ENCODE data around the gene ESR2.

Gene ESR2

GRCh38 chr14:64196056-64196455, 98.1 kb downstream of the ESR2 start:
- Histone ChIP-seq H2BK5ac (ENCODE audit: low read length) (no peak overlapping the region), H3K79me1 (ENCODE audit: low read length) (no peaks in the 10 kb centered on the region), H3K36me3 (ENCODE audit: control insufficient read depth, insufficient read depth, low read length) (no peaks in the 10 kb centered on the region), H3K27ac (ENCODE audit: low read depth, low read length) (no peak overlapping the region), H2BK120ac (ENCODE audit: low read depth, low read length) (no peak overlapping the region), H3K4me2 (ENCODE audit: low read length) (no peak overlapping the region), H4K8ac (ENCODE audit: low read depth, low read length) (no peak overlapping the region), H2AK5ac (ENCODE audit: low read length) (no peak overlapping the region), H3K56ac (ENCODE audit: low read length) (no peak overlapping the region), H3K27me3 (ENCODE audit: insufficient read depth, low read length, poor library complexity) (no peaks in the 10 kb centered on the region), H3K4ac (ENCODE audit: low read depth, low read length) (no peak overlapping the region), H3K4me3 (ENCODE audit: low read length) (no peak overlapping the region), H3K23ac (ENCODE audit: low read length) (no peak overlapping the region), H2BK15ac (replicated peaks; ENCODE audit: low read depth) (no peak overlapping the region), H3K9ac (ENCODE audit: low read length) (no peak overlapping the region), H4K5ac (ENCODE audit: low read length) (no peak overlapping the region), H3K4me1 (ENCODE audit: control insufficient read depth, low read depth, low read length) (no peaks in the 10 kb centered on the region), H3K18ac (ENCODE audit: low read length) (no peak overlapping the region), H3K79me2 (ENCODE audit: control insufficient read depth, insufficient read depth, low read length) (no peaks in the 10 kb centered on the region)
- no peak for DNase-seq
- WGBS (ENCODE audit: extremely low coverage, insufficient coverage, low lambda C conversion rate): no CpG with 5 or more reads among the region's 5 CpGs

- no peak overlapping the region for H3K27ac ChIP-seq (ENCODE audit: low read depth, low read length)
- no peak overlapping the region for H3K4me3 ChIP-seq (ENCODE audit: low read length)
- no CpG with 5 or more reads among the region's 2 CpGs for WGBS (ENCODE audit: extremely low coverage, insufficient coverage, low lambda C conversion rate)
- no peaks in the 10 kb centered on the region for H3K27me3 ChIP-seq (ENCODE audit: insufficient read depth, low read length, poor library complexity)
- H4K5ac ChIP-seq (ENCODE audit: low read length): no peak overlapping the region
- H3K18ac ChIP-seq (ENCODE audit: low read length): no peak overlapping the region
- no peak overlapping the region for H3K9ac ChIP-seq (ENCODE audit: low read length)
- H3K79me2 ChIP-seq (ENCODE audit: control insufficient read depth, insufficient read depth, low read length): no peaks in the 10 kb centered on the region
- no peak overlapping the region for H2BK5ac ChIP-seq (ENCODE audit: low read length)
- H3K4ac ChIP-seq (ENCODE audit: low read depth, low read length): no peak overlapping the region
- H3K36me3 ChIP-seq (ENCODE audit: control insufficient read depth, insufficient read depth, low read length): no peaks in the 10 kb centered on the region
- H4K8ac ChIP-seq (ENCODE audit: low read depth, low read length): no peak overlapping the region
- no peak overlapping the region for H2BK15ac ChIP-seq (replicated peaks; ENCODE audit: low read depth)
- no peaks in the 10 kb centered on the region for H3K4me1 ChIP-seq (ENCODE audit: control insufficient read depth, low read depth, low read length)
- no peak overlapping the region for H2BK120ac ChIP-seq (ENCODE audit: low read depth, low read length)
- no peak overlapping the region for H2AK5ac ChIP-seq (ENCODE audit: low read length)
- no peak overlapping the region for H3K56ac ChIP-seq (ENCODE audit: low read length)
- H3K23ac ChIP-seq (ENCODE audit: low read length): no peak overlapping the region
- no peak overlapping the region for H3K4me2 ChIP-seq (ENCODE audit: low read length)
- no peak for DNase-seq
- H3K79me1 ChIP-seq (ENCODE audit: low read length): no peaks in the 10 kb centered on the region
Measured at GRCh38 chr14:64195199-64195598, 99.0 kb downstream of the ESR2 start.

- H3K79me2 ChIP-seq (ENCODE audit: control insufficient read depth, insufficient read depth, low read length): no peaks in the 10 kb centered on the region
- no peak overlapping the region for H3K9ac ChIP-seq (ENCODE audit: low read length)
- no peaks in the 10 kb centered on the region for H3K27me3 ChIP-seq (ENCODE audit: insufficient read depth, low read length, poor library complexity)
- H4K5ac ChIP-seq (ENCODE audit: low read length): no peak overlapping the region
- no peak overlapping the region for H3K27ac ChIP-seq (ENCODE audit: low read depth, low read length)
- H2BK120ac ChIP-seq (ENCODE audit: low read depth, low read length): no peak overlapping the region
- H3K4ac ChIP-seq (ENCODE audit: low read depth, low read length): no peak overlapping the region
- no peaks in the 10 kb centered on the region for H3K79me1 ChIP-seq (ENCODE audit: low read length)
- H4K8ac ChIP-seq (ENCODE audit: low read depth, low read length): no peak overlapping the region
- H3K36me3 ChIP-seq (ENCODE audit: control insufficient read depth, insufficient read depth, low read length): no peaks in the 10 kb centered on the region
- H3K4me2 ChIP-seq (ENCODE audit: low read length): no peak overlapping the region
- no peak overlapping the region for H2BK5ac ChIP-seq (ENCODE audit: low read length)
- no peak overlapping the region for H2BK15ac ChIP-seq (replicated peaks; ENCODE audit: low read depth)
- no peak overlapping the region for H3K18ac ChIP-seq (ENCODE audit: low read length)
- H3K4me1 ChIP-seq (ENCODE audit: control insufficient read depth, low read depth, low read length): no peaks in the 10 kb centered on the region
- WGBS (ENCODE audit: extremely low coverage, insufficient coverage, low lambda C conversion rate): no CpG with 5 or more reads among the region's 3 CpGs
- H3K4me3 ChIP-seq (ENCODE audit: low read length): no peak overlapping the region
- H3K23ac ChIP-seq (ENCODE audit: low read length): no peak overlapping the region
- no peak overlapping the region for H3K56ac ChIP-seq (ENCODE audit: low read length)
- DNase-seq: peak; percentile 22
- no peak overlapping the region for H2AK5ac ChIP-seq (ENCODE audit: low read length)
Measured at GRCh38 chr14:64194404-64194803, 99.8 kb downstream of the ESR2 start.

DNA sequence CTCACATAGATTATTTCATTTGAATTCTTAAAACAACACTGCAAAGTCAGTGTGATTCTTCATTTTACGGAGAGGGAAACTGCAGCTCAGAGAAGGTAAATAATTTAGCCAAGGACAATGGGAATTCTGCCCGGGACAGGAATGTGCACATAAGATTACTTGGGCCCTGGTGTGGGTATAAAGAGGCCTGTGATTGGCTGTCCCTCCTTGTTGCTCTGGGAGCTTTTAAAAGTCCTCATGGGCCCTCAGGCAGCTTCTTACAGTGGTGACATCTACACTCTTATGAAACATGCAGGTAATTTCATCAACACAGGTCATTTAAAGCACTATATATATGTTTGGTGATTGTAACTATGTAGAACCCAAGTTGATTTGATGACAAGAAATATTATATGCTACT, 100.3 kb downstream of the ESR2 start:
- Histone ChIP-seq H2AK5ac (ENCODE audit: low read length) (no peak overlapping the region), H3K4ac (ENCODE audit: low read depth, low read length) (no peak overlapping the region), H3K79me2 (ENCODE audit: control insufficient read depth, insufficient read depth, low read length) (no peaks in the 10 kb centered on the region), H2BK5ac (ENCODE audit: low read length) (no peak overlapping the region), H3K9ac (ENCODE audit: low read length) (no peak overlapping the region), H3K4me2 (ENCODE audit: low read length) (no peak overlapping the region), H4K8ac (ENCODE audit: low read depth, low read length) (no peak overlapping the region), H4K5ac (ENCODE audit: low read length) (no peak overlapping the region), H2BK15ac (replicated peaks; ENCODE audit: low read depth) (no peak overlapping the region), H2BK120ac (ENCODE audit: low read depth, low read length) (no peak overlapping the region), H3K18ac (ENCODE audit: low read length) (no peak overlapping the region), H3K27ac (ENCODE audit: low read depth, low read length) (no peak overlapping the region), H3K23ac (ENCODE audit: low read length) (no peak overlapping the region), H3K27me3 (ENCODE audit: insufficient read depth, low read length, poor library complexity) (no peaks in the 10 kb centered on the region), H3K36me3 (ENCODE audit: control insufficient read depth, insufficient read depth, low read length) (no peaks in the 10 kb centered on the region), H3K79me1 (ENCODE audit: low read length) (no peaks in the 10 kb centered on the region), H3K4me1 (ENCODE audit: control insufficient read depth, low read depth, low read length) (no peaks in the 10 kb centered on the region), H3K56ac (ENCODE audit: low read length) (no peak overlapping the region), H3K4me3 (ENCODE audit: low read length) (no peak overlapping the region)
- WGBS (ENCODE audit: extremely low coverage, insufficient coverage, low lambda C conversion rate): no CpG with 5 or more reads among the region's 2 CpGs
- peak; percentile 75 for DNase-seq

- WGBS (ENCODE audit: extremely low coverage, insufficient coverage, low lambda C conversion rate): no CpG with 5 or more reads among the region's 2 CpGs
- no peaks in the 10 kb centered on the region for H3K79me2 ChIP-seq (ENCODE audit: control insufficient read depth, insufficient read depth, low read length)
Measured at GRCh38 chr14:64191756-64192155, 102.4 kb downstream of the ESR2 start.

DNA sequence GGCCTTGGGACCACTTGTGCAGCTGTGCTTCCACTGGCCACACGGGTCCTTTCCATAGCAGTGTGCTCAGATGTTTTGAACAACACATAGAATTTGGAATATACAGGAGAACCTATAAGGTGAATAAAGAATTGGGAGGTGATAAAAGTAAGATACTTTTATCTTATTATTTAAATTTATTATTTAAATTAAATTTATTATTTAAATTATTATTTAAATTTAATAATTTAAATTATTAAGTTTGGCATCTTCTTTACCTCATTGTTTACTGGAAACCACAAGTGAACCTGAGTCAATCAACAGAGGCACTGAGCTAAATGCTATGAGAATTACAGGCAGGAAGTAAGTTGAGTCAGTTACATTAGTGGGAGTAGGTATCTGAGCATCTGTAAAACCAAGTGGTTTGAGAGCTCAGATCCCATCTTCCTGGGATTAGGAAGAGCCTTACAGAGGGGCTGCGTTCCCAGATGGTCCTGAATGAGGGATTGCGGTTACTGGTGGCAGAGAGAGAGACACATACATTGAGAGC, 103.1 kb downstream of the ESR2 start:
- Histone ChIP-seq H2BK15ac (replicated peaks; ENCODE audit: low read depth) (no peak overlapping the region), H4K8ac (ENCODE audit: low read depth, low read length) (no peak overlapping the region), H3K79me2 (ENCODE audit: control insufficient read depth, insufficient read depth, low read length) (no peaks in the 10 kb centered on the region), H3K27ac (ENCODE audit: low read depth, low read length) (no peak overlapping the region), H3K4me2 (ENCODE audit: low read length) (no peak overlapping the region), H3K18ac (ENCODE audit: low read length) (no peak overlapping the region), H3K36me3 (ENCODE audit: control insufficient read depth, insufficient read depth, low read length) (no peaks in the 10 kb centered on the region), H3K27me3 (ENCODE audit: insufficient read depth, low read length, poor library complexity) (no peaks in the 10 kb centered on the region), H3K4me1 (ENCODE audit: control insufficient read depth, low read depth, low read length) (peaks cover 1% of the 10 kb centered on the region), H3K9ac (ENCODE audit: low read length) (no peak overlapping the region), H2BK120ac (ENCODE audit: low read depth, low read length) (no peak overlapping the region), H3K79me1 (ENCODE audit: low read length) (no peaks in the 10 kb centered on the region), H3K4ac (ENCODE audit: low read depth, low read length) (no peak overlapping the region), H2AK5ac (ENCODE audit: low read length) (no peak overlapping the region), H3K23ac (ENCODE audit: low read length) (no peak overlapping the region), H3K4me3 (ENCODE audit: low read length) (no peak overlapping the region), H4K5ac (ENCODE audit: low read length) (no peak overlapping the region), H2BK5ac (ENCODE audit: low read length) (no peak overlapping the region), H3K56ac (ENCODE audit: low read length) (no peak overlapping the region)
- no peak for DNase-seq
- no CpG with 5 or more reads among the region's 3 CpGs for WGBS (ENCODE audit: extremely low coverage, insufficient coverage, low lambda C conversion rate)

More at GRCh38 chr14:64191756-64192155, 102.4 kb downstream of the ESR2 start:
- H3K79me1 ChIP-seq (ENCODE audit: low read length): no peaks in the 10 kb centered on the region
- no peak overlapping the region for H3K4ac ChIP-seq (ENCODE audit: low read depth, low read length)
- no peak overlapping the region for H2BK15ac ChIP-seq (replicated peaks; ENCODE audit: low read depth)
- H2BK120ac ChIP-seq (ENCODE audit: low read depth, low read length): no peak overlapping the region
- peaks cover under 1% of the 10 kb centered on the region for H3K4me1 ChIP-seq (ENCODE audit: control insufficient read depth, low read depth, low read length)
- no peaks in the 10 kb centered on the region for H3K36me3 ChIP-seq (ENCODE audit: control insufficient read depth, insufficient read depth, low read length)
- H3K27me3 ChIP-seq (ENCODE audit: insufficient read depth, low read length, poor library complexity): no peaks in the 10 kb centered on the region
- H3K23ac ChIP-seq (ENCODE audit: low read length): no peak overlapping the region
- no peak overlapping the region for H3K9ac ChIP-seq (ENCODE audit: low read length)
- peak; percentile 50 for DNase-seq
- no peak overlapping the region for H2BK5ac ChIP-seq (ENCODE audit: low read length)
- H2AK5ac ChIP-seq (ENCODE audit: low read length): no peak overlapping the region
- H4K5ac ChIP-seq (ENCODE audit: low read length): no peak overlapping the region
- H4K8ac ChIP-seq (ENCODE audit: low read depth, low read length): no peak overlapping the region
- H3K56ac ChIP-seq (ENCODE audit: low read length): no peak overlapping the region
- H3K18ac ChIP-seq (ENCODE audit: low read length): no peak overlapping the region
- no peak overlapping the region for H3K27ac ChIP-seq (ENCODE audit: low read depth, low read length)
- H3K4me3 ChIP-seq (ENCODE audit: low read length): no peak overlapping the region
- H3K4me2 ChIP-seq (ENCODE audit: low read length): no peak overlapping the region

All from mesendoderm (in vitro differentiated cells).